ENCODE data around the gene CLBA1.
"Not testable (repeated sequence)": the region's sequence is repeated elsewhere in the genome, so short reads cannot be mapped to it uniquely, and the experiment has no call there.

CLBA1 gene

DNA sequence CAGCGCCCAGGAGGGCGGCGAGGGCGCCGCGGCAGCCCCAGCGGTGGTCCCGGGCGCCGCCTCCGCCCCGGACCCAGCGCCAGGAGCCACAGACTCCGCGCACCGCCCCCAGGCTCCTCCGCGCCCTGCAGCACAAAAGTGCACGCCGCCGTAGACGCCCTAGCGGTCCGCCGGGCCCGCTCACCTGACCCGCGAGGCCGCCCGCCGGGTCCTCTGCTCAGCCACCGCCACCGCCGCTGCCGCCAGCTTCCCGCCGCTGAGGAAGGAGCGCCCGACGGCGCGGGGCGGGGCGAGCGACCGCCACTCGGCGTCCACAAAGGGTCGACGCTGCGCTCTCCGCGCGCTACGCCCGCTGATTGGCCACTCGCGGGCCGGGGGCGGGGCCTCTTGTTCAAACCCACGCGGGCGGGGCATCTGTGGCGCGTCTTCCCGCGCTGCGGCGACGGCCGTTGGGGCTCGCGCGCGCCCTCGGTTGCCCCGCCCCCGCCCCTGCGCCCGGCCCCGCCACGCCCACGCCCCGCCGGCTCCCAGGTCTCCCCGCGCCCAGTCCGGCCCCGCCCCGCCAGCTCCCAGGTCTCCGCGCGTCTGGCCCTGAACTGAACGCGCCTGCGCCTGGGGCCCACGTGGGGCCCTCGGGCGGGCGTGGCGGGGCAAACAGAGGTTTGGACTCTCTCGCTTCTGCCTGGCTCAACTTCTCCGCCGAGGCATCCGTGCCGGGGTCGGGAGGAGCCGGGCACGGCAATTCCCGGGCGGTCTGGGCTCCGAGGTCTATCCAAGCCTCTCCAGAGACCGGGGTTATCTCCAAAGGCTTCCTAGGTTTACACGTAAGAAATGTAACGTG is 35.4 kb downstream of the CLBA1 start, which contains the start of gene CDCA4:
Gene CDCA4, minus strand, starts transcription at position 269 of the 841 bp plus-strand sequence. CDS start 9,154 bp downstream, outside the sequence.
- peak within 1 kb of the TSS; percentile 96 for H3K9ac ChIP-seq (ENCODE audit: low read depth, low read length)
- H3K4me3 ChIP-seq (ENCODE audit: low read length) = peak within 1 kb of the TSS; percentile 95
- no peaks in the 10 kb centered on the region for H3K27me3 ChIP-seq (ENCODE audit: insufficient read depth, low read length)
- no peaks in the 10 kb centered on the region for H3K9me3 ChIP-seq (ENCODE audit: insufficient read depth, low read depth, low read length)
- H3K27ac ChIP-seq (ENCODE audit: low read length) = peak within 1 kb of the TSS; percentile 85
- H3K36me3 ChIP-seq (ENCODE audit: insufficient read depth, low read depth, low read length) = peaks cover 17% of the 10 kb centered on the region
- peaks cover 23% of the 10 kb centered on the region for H3K4me1 ChIP-seq (ENCODE audit: insufficient read depth, low read length)

DNA sequence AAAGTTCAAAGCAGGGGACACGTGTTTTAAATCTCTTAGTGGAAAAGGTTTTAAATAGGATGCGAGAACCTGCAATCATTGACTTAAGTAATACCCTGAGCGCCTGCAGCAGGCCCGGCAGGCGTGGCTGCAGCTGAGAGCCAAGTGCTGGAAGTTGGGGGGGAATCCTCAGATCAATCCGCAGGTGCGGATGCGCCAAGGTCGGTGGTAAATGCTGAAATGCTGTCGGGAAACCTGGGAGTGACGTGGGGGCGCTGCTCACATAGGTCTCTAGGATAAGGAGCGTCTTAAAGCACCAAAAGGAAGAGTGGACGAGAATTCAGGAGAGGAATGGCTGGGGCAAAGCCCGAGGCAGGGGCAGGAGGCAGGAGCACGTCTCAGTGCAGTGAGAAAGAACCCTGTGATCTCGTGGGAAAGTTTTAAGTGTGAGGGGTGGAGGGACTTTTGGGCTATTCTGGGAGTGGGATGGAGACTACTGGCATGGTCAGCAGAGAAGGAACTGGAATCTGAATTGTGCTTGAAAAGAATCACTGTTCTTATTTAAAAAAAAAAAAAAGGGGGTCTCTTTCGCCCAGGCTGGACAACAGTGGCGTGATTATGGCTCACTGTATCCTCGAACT is 36.2 kb downstream of the CLBA1 start:
- H3K36me3 ChIP-seq (ENCODE audit: insufficient read depth, low read depth, low read length) = peaks cover 11% of the 10 kb centered on the region
- H3K4me3 ChIP-seq (ENCODE audit: low read length) = peak overlapping the region; percentile 95
- peak overlapping the region; percentile 96 for H3K9ac ChIP-seq (ENCODE audit: low read depth, low read length)
- peak overlapping the region; percentile 85 for H3K27ac ChIP-seq (ENCODE audit: low read length)
- no peaks in the 10 kb centered on the region for H3K9me3 ChIP-seq (ENCODE audit: insufficient read depth, low read depth, low read length)
- no peaks in the 10 kb centered on the region for H3K27me3 ChIP-seq (ENCODE audit: insufficient read depth, low read length)
- H3K4me1 ChIP-seq (ENCODE audit: insufficient read depth, low read length) = peaks cover 17% of the 10 kb centered on the region

DNA sequence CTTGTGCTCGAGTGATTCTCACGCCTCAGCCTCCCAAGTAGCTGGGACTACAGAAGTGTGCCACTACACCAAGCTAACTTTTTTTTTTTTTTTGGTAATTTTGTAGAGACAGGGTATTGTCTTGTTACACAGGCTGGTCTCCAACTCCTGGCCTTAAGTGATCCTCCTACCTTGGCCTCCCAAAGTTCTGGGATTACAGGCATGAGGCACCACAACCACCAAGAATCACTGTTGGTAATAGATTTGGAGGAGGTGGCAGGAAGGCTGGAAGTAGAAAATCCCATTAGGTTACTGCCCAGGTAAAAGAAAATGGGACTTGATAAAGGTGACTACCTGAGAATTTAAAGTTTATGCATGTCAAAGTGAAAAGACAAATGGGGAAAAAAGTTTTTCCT is 36.7 kb downstream of the CLBA1 start:
- H3K27ac ChIP-seq (ENCODE audit: low read length) = no peak overlapping the region

DNA sequence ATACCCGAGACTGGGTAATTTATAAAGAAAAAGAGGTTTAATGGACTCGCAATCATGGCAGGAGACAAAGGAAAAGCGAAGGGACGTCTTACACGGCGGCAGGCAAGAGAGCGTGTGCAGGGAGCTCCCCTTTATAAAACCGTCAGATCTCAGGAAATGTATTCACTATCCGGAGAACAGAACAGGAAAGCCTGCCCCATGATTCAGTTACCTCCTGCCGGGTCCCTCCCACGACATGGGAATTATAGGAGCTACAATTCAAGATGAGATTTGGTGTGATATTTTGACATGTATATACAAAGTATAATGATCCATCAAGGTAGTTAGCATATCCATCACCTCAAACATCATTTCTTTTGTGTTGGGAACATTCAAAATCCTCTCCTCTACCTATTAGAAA is 37.6 kb downstream of the CLBA1 start:
- Histone ChIP-seq H3K27ac (ENCODE audit: low read length) (no peak overlapping the region), H3K9ac (ENCODE audit: low read depth, low read length) (no peak overlapping the region), H3K4me3 (ENCODE audit: low read length) (no peak overlapping the region), H3K27me3 (ENCODE audit: insufficient read depth, low read length) (no peaks in the 10 kb centered on the region; the same call in 1 of the 2 replicates), H3K36me3 (ENCODE audit: insufficient read depth, low read depth, low read length) (peaks cover 2% of the 10 kb centered on the region), H3K4me1 (ENCODE audit: insufficient read depth, low read length) (peaks cover 11% of the 10 kb centered on the region), H3K9me3 (ENCODE audit: insufficient read depth, low read depth, low read length) (no peaks in the 10 kb centered on the region)

More for the DNA sequence above, 36.7 kb downstream of the CLBA1 start:
- no peaks in the 10 kb centered on the region for H3K9me3 ChIP-seq (ENCODE audit: insufficient read depth, low read depth, low read length)
- peak overlapping the region; percentile 95 for H3K4me3 ChIP-seq (ENCODE audit: low read length)
- peaks cover 9% of the 10 kb centered on the region for H3K36me3 ChIP-seq (ENCODE audit: insufficient read depth, low read depth, low read length)
- H3K27me3 ChIP-seq (ENCODE audit: insufficient read depth, low read length) = no peaks in the 10 kb centered on the region
- peaks cover 16% of the 10 kb centered on the region for H3K4me1 ChIP-seq (ENCODE audit: insufficient read depth, low read length)
- H3K9ac ChIP-seq (ENCODE audit: low read depth, low read length) = peak overlapping the region; percentile 96; the same call in 1 of the 2 replicates

DNA sequence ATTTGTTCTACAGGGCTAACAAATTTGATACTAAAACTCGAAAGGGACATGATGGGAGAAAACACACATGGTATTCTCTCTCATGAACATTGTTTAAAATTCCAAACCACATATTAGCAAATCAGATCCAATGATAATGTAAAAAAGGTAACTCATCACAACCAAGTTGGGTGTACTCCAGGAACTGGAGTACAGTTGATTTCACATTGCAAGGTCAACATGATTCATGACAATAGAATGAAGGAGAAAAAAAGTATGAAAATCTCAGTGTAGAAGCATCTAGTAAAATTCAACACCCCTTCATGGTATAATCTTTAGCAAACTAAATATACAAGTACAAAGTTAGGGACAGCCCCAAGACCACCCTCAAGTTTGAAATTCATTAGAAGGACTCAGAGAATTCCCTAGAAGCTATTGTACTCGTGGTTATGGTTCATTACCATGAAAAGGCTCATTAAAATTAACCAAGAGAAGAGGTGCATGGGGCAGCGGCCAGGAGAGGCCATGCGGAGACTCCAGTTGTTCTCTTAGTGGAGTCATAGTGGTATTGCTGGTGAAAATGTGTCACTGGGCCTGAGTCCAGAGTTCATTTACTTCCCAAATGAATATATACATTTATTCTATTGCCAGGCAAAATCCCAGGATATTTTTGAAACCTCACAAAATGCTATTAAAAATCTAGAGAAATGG is 38.3 kb downstream of the CLBA1 start:
- Histone ChIP-seq H3K27me3 (ENCODE audit: insufficient read depth, low read length) (no peaks in the 10 kb centered on the region; the same call in 1 of the 2 replicates), H3K4me1 (ENCODE audit: insufficient read depth, low read length) (peaks cover 11% of the 10 kb centered on the region), H3K36me3 (ENCODE audit: insufficient read depth, low read depth, low read length) (no peaks in the 10 kb centered on the region), H3K4me3 (ENCODE audit: low read length) (no peak overlapping the region), H3K9ac (ENCODE audit: low read depth, low read length) (no peak overlapping the region), H3K27ac (ENCODE audit: low read length) (no peak overlapping the region), H3K9me3 (ENCODE audit: insufficient read depth, low read depth, low read length) (no peaks in the 10 kb centered on the region)

DNA sequence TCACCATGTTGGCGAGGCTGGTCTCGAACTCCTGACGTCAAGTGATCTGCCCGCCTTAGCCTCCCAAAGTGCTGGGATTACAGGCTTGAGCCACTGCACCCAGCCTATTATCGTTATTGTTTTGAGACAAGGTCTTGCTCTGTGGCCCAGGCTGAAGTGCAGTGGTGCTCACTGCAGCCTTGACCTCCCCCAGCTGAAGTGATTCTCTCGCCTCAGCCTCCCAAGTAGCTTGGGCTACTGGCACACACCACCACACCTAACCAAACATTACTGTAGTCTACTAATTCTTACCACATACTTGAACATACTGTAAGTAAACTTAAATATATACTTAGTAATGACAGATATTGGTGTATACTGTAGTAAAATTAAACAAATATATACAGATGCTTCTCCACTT is 39.8 kb downstream of the CLBA1 start:
- Histone ChIP-seq H3K4me1 (ENCODE audit: insufficient read depth, low read length) (peaks cover 4% of the 10 kb centered on the region; the same call in 1 of the 2 replicates), H3K27me3 (ENCODE audit: insufficient read depth, low read length) (no peaks in the 10 kb centered on the region; the same call in 1 of the 2 replicates), H3K9me3 (ENCODE audit: insufficient read depth, low read depth, low read length) (no peaks in the 10 kb centered on the region), H3K9ac (ENCODE audit: low read depth, low read length) (no peak overlapping the region), H3K36me3 (ENCODE audit: insufficient read depth, low read depth, low read length) (no peaks in the 10 kb centered on the region), H3K4me3 (ENCODE audit: low read length) (no peak overlapping the region), H3K27ac (ENCODE audit: low read length) (no peak overlapping the region)

DNA sequence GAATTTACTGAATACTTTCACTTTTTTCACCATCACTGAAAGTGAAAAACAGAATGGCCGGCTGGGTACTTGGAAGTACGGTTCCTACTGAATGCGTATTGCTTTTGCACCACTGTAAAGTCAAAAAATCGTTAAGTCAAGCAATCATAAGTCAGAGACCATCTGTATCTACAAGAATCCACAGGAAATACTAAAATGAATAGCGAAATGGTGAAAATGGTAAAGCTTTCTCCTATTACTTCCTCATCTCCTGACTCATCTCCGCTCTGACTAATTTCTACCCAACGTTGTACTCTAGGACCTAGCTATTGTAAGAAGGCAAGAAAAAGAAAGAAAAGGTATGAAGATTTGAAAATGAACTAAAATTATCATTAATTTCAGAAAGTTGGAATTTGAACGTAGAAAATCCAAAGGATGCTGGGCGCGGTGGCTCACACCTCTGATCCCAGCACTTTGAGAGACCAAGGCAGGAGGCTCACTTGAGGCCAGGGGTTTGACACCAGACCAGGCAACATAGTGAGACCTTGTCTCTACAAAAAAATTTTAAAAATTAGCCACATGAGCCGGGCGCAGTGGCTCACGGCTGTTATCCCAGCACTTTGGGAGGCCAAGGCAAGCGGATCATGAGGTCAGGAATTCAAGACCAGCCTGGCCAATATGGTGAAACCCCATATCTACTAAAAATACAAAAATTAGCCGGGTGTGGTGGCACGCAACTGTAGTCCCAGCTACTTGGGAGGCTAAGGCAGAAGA is 40.6 kb downstream of the CLBA1 start:
- no peaks in the 10 kb centered on the region for H3K9me3 ChIP-seq (ENCODE audit: insufficient read depth, low read depth, low read length)
- peaks cover 4% of the 10 kb centered on the region; the same call in 1 of the 2 replicates for H3K4me1 ChIP-seq (ENCODE audit: insufficient read depth, low read length)
- H3K27me3 ChIP-seq (ENCODE audit: insufficient read depth, low read length) = peaks cover 5% of the 10 kb centered on the region; the same call in 1 of the 2 replicates
- H3K9ac ChIP-seq (ENCODE audit: low read depth, low read length) = no peak overlapping the region
- H3K4me3 ChIP-seq (ENCODE audit: low read length) = no peak overlapping the region
- H3K27ac ChIP-seq (ENCODE audit: low read length) = no peak overlapping the region
- no peaks in the 10 kb centered on the region for H3K36me3 ChIP-seq (ENCODE audit: insufficient read depth, low read depth, low read length)

DNA sequence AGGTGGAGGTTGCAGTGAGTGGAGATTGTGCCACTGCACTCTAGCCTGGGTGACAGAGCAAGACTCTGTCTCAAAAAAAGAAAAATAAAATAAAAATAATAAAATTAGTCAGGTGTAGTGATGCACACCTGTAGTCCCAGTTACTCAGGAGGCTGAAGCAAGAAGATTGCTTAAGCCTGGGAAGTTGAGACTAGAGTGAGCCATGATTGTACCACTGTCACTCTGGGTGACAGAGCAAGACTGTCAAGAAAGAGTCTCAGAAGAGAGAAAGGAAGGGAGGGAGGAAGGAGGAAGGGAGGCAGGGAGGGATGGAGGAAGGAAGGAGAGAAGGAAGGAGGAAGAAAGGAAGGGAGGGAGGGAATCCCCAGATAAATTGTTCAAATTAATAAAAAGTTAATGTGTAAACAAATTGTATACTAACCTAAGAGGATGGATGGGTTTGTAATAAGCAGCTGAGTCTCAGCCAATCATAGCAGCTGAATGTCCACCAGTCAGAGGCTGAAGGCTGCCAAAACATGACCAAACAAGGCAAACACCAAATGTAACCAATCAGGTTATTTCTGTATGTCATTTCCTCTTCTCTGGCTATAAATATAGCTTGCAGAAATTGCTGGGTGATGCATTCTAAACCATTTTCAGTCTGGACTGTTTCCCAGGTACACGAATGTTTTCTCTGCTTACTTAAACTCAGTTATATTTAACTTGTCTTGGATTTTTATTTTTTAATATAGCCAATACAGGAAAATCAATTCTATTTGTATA is 41.4 kb downstream of the CLBA1 start:
- H3K9me3 ChIP-seq (ENCODE audit: insufficient read depth, low read depth, low read length) = no peaks in the 10 kb centered on the region
- peaks cover 3% of the 10 kb centered on the region; the same call in 1 of the 2 replicates for H3K4me1 ChIP-seq (ENCODE audit: insufficient read depth, low read length)
- H3K9ac ChIP-seq (ENCODE audit: low read depth, low read length) = no peak overlapping the region
- H3K27ac ChIP-seq (ENCODE audit: low read length) = no peak overlapping the region
- H3K36me3 ChIP-seq (ENCODE audit: insufficient read depth, low read depth, low read length) = no peaks in the 10 kb centered on the region
- peaks cover 7% of the 10 kb centered on the region; the same call in 1 of the 2 replicates for H3K27me3 ChIP-seq (ENCODE audit: insufficient read depth, low read length)
- H3K4me3 ChIP-seq (ENCODE audit: low read length) = no peak overlapping the region

DNA sequence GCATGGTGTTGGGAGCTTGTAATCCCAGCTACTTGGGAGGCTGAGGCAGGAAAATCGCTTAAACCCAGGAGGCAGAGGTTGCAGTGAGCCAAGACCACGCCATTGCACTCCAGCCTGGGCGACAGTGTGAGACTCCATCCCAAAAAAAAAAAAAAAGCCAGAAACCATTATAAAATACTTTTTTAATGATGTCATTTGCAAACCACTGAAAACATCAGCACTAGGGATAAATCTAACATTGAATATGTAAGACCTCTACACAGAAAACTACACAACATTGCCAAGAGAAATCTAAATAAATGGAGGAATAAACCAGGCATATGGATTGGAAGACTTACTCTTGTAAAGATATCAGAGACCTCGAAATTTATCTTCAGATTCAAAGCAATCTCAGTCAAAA is 42.1 kb downstream of the CLBA1 start:
- H3K4me1 ChIP-seq (ENCODE audit: insufficient read depth, low read length); H3K9ac ChIP-seq (ENCODE audit: low read depth, low read length); H3K9me3 ChIP-seq (ENCODE audit: insufficient read depth, low read depth, low read length); H3K36me3 ChIP-seq (ENCODE audit: insufficient read depth, low read depth, low read length); H3K4me3 ChIP-seq (ENCODE audit: low read length); H3K27ac ChIP-seq (ENCODE audit: low read length): not testable (repeated sequence)
- H3K27me3 ChIP-seq (ENCODE audit: insufficient read depth, low read length) = peaks cover 14% of the 10 kb centered on the region; the same call in 1 of the 2 replicates

DNA sequence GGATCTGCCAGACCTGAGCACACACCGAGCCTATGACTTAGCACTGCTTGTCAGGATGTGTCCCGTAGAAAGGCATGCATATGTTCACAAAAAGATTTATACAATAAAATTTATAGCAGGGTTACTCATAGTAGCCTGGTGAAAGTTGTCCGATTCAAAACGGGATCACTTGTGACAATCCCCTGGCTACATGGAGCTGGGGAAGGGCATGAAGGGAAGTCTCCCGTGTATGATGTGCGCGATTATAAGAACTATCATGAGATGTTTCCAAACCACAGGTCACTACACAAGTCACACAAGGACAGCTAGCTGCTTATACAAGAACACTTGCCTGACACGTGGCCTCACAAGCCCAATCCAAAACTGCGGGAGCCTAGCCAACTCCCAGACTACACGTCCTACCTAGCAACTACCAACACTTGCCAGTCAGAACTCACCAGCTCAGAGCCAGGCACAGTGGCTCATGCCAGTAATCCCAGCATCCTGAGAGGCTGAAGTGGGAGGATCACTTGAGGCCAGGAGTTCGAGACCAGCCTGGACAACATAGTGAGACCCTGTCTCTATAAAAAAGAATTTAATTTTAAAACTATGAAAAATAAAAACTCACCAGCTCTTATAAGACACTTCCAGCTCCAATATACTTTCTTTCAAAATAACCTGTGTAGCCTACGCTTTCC is 42.8 kb downstream of the CLBA1 start:
- H3K36me3 ChIP-seq (ENCODE audit: insufficient read depth, low read depth, low read length) = no peaks in the 10 kb centered on the region
- no peaks in the 10 kb centered on the region for H3K4me1 ChIP-seq (ENCODE audit: insufficient read depth, low read length)
- H3K4me3 ChIP-seq (ENCODE audit: low read length) = no peak overlapping the region
- H3K27ac ChIP-seq (ENCODE audit: low read length) = no peak overlapping the region
- no peak overlapping the region for H3K9ac ChIP-seq (ENCODE audit: low read depth, low read length)
- H3K27me3 ChIP-seq (ENCODE audit: insufficient read depth, low read length) = peaks cover 21% of the 10 kb centered on the region
- no peaks in the 10 kb centered on the region for H3K9me3 ChIP-seq (ENCODE audit: insufficient read depth, low read depth, low read length)

Measured in iPS-20b (cell line).